Measurements from ENCODE around the gene PPP1R13B.

Gene PPP1R13B

GRCh38 chr14:103818422-103818821 is 29.0 kb downstream of the PPP1R13B start:
- H3K4me3 ChIP-seq (ENCODE audit: low read depth, low read length) = no peak overlapping the region
- no peak for DNase-seq (ENCODE audit: low read depth)
- no peak for TF ChIP-seq CTCF (IDR thresholded peaks at IDR 0.05; ENCODE audit: low read depth, low read length, missing control alignments)

- no peak for TF ChIP-seq CTCF (IDR thresholded peaks at IDR 0.05; ENCODE audit: low read depth, low read length, missing control alignments)
- no peak overlapping the region for H3K4me3 ChIP-seq (ENCODE audit: low read depth, low read length)
- no peak for DNase-seq (ENCODE audit: low read depth)
These were observed 29.8 kb downstream of the PPP1R13B start for GRCh38 chr14:103817595-103817994.

GRCh38 chr14:103816991-103817390 is 30.4 kb downstream of the PPP1R13B start:
- TF ChIP-seq CTCF (IDR thresholded peaks at IDR 0.05; ENCODE audit: low read depth, low read length, missing control alignments) = no peak
- no peak for DNase-seq (ENCODE audit: low read depth)
- H3K4me3 ChIP-seq (ENCODE audit: low read depth, low read length) = no peak overlapping the region

GRCh38 chr14:103815253-103815652 is 32.1 kb downstream of the PPP1R13B start:
- no peak overlapping the region for H3K4me3 ChIP-seq (ENCODE audit: low read depth, low read length)
- no peak for DNase-seq (ENCODE audit: low read depth)
- no peak for TF ChIP-seq CTCF (IDR thresholded peaks at IDR 0.05; ENCODE audit: low read depth, low read length, missing control alignments)

GRCh38 chr14:103811189-103811588 is 36.2 kb downstream of the PPP1R13B start:
- H3K4me3 ChIP-seq (ENCODE audit: low read depth, low read length) = no peak overlapping the region
- no peak for TF ChIP-seq CTCF (IDR thresholded peaks at IDR 0.05; ENCODE audit: low read depth, low read length, missing control alignments)
- no peak for DNase-seq (ENCODE audit: low read depth)

- no peak for DNase-seq (ENCODE audit: low read depth)
- peak; percentile 72 for TF ChIP-seq CTCF (IDR thresholded peaks at IDR 0.05; ENCODE audit: low read depth, low read length, missing control alignments)
These were observed 38.9 kb downstream of the PPP1R13B start for GRCh38 chr14:103808403-103809001.

GRCh38 chr14:103806805-103807204 is 40.6 kb downstream of the PPP1R13B start:
- no peak overlapping the region for H3K4me3 ChIP-seq (ENCODE audit: low read depth, low read length)
- no peak for DNase-seq (ENCODE audit: low read depth)
- TF ChIP-seq CTCF (IDR thresholded peaks at IDR 0.05; ENCODE audit: low read depth, low read length, missing control alignments) = no peak

More at GRCh38 chr14:103808403-103809001, 38.9 kb downstream of the PPP1R13B start:
- no peak overlapping the region for H3K4me3 ChIP-seq (ENCODE audit: low read depth, low read length)
